B cell (primary cell): ENCODE data around the gene CARD10.

Source experiments
- CTCF ChIP-seq: fragments of 200-600 bp; IDR thresholded peaks from one replicate; pipeline ENCODE4 v1.8.0; 2022; ENCODE audit warnings: antibody characterized with exemption, mild to moderate bottlenecking
- EZH2 ChIP-seq: IDR thresholded peaks from 2 replicates; pipeline ENCODE4 v1.6.1; 2012; ENCODE audit warnings: borderline replicate concordance, low read depth, mild to moderate bottlenecking, moderate library complexity, low read length; ENCODE audit not compliant: insufficient read depth, poor library complexity, severe bottlenecking

- TF ChIP-seq CTCF (no peak), EZH2 (no peak)
Observed at GRCh38 chr22:37491106-37491505, 28.1 kb downstream of the CARD10 start.
